ENCODE data around the gene LLCFC1. TPM values are rescaled to one million over a fixed set of nuclear protein-coding genes. Genes with fewer than 3 reads are reported as not detected.

LLCFC1 gene
- total and polyA plus RNA-seq, 4 donors, result not detected

DNA sequence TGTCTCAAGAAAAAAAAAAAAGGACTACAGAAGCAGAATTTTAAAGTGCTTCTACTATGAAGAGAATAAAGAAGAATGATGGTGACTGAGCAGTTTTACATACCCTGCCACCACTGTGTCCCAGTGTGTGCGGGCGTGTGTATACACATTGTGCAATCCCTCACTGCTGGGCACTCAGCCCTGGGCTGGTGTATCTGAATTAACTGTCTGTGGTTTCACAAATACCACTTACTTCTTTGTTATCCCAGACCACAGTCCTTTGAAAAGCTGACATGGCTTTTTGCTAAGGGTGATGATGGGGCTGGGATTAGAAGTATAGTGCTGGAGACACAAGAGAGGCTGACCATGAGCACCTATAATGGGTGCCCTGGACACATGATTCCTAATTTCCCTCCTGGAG is 32.6 kb upstream of the LLCFC1 start:
- H3K27ac ChIP-seq (ENCODE audit: low read depth in 1 of 2, low read length in 2 of 2), result no peak overlapping the region
- H3K4me1 ChIP-seq (ENCODE audit: control insufficient read depth in 4 of 4, insufficient read depth in 4 of 4, low read length in 3 of 4), result no peaks in the 10 kb centered on the region
- H3K4me3 ChIP-seq (ENCODE audit: low read depth in 1 of 3, low read length in 3 of 3), result no peak overlapping the region
- WGBS, result 58% methylated on average over 2 of the region's 2 CpGs
- H3K27me3 ChIP-seq (ENCODE audit: control insufficient read depth in 4 of 4, insufficient read depth in 4 of 4, low read length in 3 of 4), result peaks cover 0 to 3% (median 0%) of the 10 kb centered on the region in 4 donors
- no peak overlapping the region for H3K9ac ChIP-seq (ENCODE audit: low read depth in 1 of 2, low read length in 2 of 2)
- no peak for DNase-seq (ENCODE audit: low spot score)
- H3K9me3 ChIP-seq (ENCODE audit: control insufficient read depth in 4 of 4, low read length in 3 of 4), result no peaks in the 10 kb centered on the region
- no peaks in the 10 kb centered on the region for H3K36me3 ChIP-seq (ENCODE audit: control insufficient read depth in 4 of 4, insufficient read depth in 3 of 4, low read depth in 1 of 4, low read length in 3 of 4)
- TF ChIP-seq HNF4A (conservative IDR thresholded peaks at IDR 0.05) (peak in 1 of 2 donors; percentile 23), HNF4G (IDR thresholded peaks at IDR 0.05) (no peak), ZBTB33 (IDR thresholded peaks at IDR 0.05) (peak; percentile 13), YY1 (IDR thresholded peaks at IDR 0.05) (peak; percentile 48)

GRCh38 chr7:142908290-142908689 is 31.0 kb upstream of the LLCFC1 start:
- Histone ChIP-seq H3K9me3 (ENCODE audit: control insufficient read depth in 4 of 4, low read length in 3 of 4) (no peaks in the 10 kb centered on the region), H3K27ac (ENCODE audit: low read depth in 1 of 2, low read length in 2 of 2) (no peak overlapping the region), H3K36me3 (ENCODE audit: control insufficient read depth in 4 of 4, insufficient read depth in 3 of 4, low read depth in 1 of 4, low read length in 3 of 4) (no peaks in the 10 kb centered on the region), H3K4me3 (ENCODE audit: low read depth in 1 of 3, low read length in 3 of 3) (no peak overlapping the region), H3K27me3 (ENCODE audit: control insufficient read depth in 4 of 4, insufficient read depth in 4 of 4, low read length in 3 of 4) (peaks cover 0 to 3% (median 0%) of the 10 kb centered on the region in 4 donors), H3K4me1 (ENCODE audit: control insufficient read depth in 4 of 4, insufficient read depth in 4 of 4, low read length in 3 of 4) (no peaks in the 10 kb centered on the region), H3K9ac (ENCODE audit: low read depth in 1 of 2, low read length in 2 of 2) (no peak overlapping the region)
- DNase-seq (ENCODE audit: low spot score), result no peak
- WGBS, result 84% methylated on average over 11 of the region's 11 CpGs
- TF ChIP-seq RAD21 (IDR thresholded peaks at IDR 0.05) (no peak), GABPA (IDR thresholded peaks at IDR 0.05 in 1 of 2, conservative IDR thresholded peaks at IDR 0.05 in 1 of 2) (no peak)

DNA sequence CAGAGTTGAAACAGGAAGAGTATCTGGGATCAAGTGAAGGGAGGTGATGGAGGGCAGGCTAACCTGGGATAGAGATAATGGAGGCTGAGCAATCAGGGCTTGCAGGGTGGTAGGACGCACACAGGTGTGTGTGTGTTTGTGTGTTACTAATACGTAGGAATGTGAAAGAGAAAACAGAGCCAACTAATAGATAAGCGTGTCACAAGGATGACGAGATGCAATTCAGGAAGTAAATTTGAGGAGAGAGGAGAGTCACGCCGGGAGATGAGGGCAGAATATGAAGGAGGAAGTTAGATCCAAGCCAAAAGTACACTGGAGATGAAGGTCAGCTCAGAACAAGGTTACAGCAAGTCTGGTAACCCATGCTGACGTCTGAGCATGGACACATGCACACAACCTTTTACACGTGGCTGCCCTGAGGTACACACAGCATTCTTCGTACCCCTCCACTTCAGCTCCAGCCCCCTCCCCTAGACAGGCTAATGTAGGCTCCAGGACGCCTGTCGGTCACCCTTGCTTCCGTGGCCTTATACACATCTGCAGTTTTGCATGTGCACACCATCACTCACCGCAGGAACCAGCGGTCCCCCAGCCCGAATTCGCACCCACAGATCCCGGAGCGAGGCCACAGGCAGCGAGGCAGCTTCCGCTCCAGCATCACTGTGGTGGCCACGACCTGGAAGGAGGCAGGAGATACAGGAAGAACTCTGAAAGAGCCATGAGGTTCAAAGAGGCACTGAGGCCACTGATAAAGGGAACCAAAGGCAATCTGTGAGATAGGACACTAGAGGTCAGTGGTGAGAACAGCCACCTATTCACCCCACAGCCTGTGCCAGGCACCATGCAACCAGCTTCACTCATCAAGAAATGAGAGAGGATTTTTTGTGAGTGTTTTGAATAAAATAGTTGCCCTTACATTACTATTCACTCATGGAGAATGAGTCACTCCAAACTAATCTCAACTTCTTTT is 30.1 kb upstream of the LLCFC1 start:
- WGBS, result 65% methylated on average over 21 of the region's 21 CpGs
- no peak overlapping the region for H3K9ac ChIP-seq (ENCODE audit: low read depth in 1 of 2, low read length in 2 of 2)
- no peak overlapping the region for H3K27ac ChIP-seq (ENCODE audit: low read depth in 1 of 2, low read length in 2 of 2)
- peaks cover 0 to 3% (median 0%) of the 10 kb centered on the region in 4 donors for H3K27me3 ChIP-seq (ENCODE audit: control insufficient read depth in 4 of 4, insufficient read depth in 4 of 4, low read length in 3 of 4)
- H3K4me3 ChIP-seq (ENCODE audit: low read depth in 1 of 3, low read length in 3 of 3), result no peak overlapping the region
- no peak for TF ChIP-seq ATF3 (IDR thresholded peaks at IDR 0.05)
- TF ChIP-seq, protein P1, sequence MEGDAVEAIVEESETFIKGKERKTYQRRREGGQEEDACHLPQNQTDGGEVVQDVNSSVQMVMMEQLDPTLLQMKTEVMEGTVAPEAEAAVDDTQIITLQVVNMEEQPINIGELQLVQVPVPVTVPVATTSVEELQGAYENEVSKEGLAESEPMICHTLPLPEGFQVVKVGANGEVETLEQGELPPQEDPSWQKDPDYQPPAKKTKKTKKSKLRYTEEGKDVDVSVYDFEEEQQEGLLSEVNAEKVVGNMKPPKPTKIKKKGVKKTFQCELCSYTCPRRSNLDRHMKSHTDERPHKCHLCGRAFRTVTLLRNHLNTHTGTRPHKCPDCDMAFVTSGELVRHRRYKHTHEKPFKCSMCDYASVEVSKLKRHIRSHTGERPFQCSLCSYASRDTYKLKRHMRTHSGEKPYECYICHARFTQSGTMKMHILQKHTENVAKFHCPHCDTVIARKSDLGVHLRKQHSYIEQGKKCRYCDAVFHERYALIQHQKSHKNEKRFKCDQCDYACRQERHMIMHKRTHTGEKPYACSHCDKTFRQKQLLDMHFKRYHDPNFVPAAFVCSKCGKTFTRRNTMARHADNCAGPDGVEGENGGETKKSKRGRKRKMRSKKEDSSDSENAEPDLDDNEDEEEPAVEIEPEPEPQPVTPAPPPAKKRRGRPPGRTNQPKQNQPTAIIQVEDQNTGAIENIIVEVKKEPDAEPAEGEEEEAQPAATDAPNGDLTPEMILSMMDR (IDR thresholded peaks at IDR 0.05; ENCODE audit: low read depth, low read length, missing input control), result peak; percentile 45
- no peak for TF ChIP-seq GABPA (IDR thresholded peaks at IDR 0.05 in 1 of 2, conservative IDR thresholded peaks at IDR 0.05 in 1 of 2)
- no peak for TF ChIP-seq HNF4G (IDR thresholded peaks at IDR 0.05)
- peak in 1 of 2 donors; percentile 50 for TF ChIP-seq RXRA (IDR thresholded peaks at IDR 0.05)
- TF ChIP-seq RAD21 (IDR thresholded peaks at IDR 0.05), result peak; percentile 52 to 77
- peak; percentile 29 for TF ChIP-seq NR2F2 (IDR thresholded peaks at IDR 0.05)
- TF ChIP-seq, protein P2, sequence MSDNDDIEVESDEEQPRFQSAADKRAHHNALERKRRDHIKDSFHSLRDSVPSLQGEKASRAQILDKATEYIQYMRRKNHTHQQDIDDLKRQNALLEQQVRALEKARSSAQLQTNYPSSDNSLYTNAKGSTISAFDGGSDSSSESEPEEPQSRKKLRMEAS (IDR thresholded peaks at IDR 0.05), result no peak
- no peak for TF ChIP-seq FOXA1 (IDR thresholded peaks at IDR 0.05)
- H3K4me1 ChIP-seq (ENCODE audit: control insufficient read depth in 4 of 4, insufficient read depth in 4 of 4, low read length in 3 of 4), result no peaks in the 10 kb centered on the region
- DNase-seq (ENCODE audit: low spot score), result no peak
- H3K36me3 ChIP-seq (ENCODE audit: control insufficient read depth in 4 of 4, insufficient read depth in 3 of 4, low read depth in 1 of 4, low read length in 3 of 4), result no peaks in the 10 kb centered on the region
- H3K9me3 ChIP-seq (ENCODE audit: control insufficient read depth in 4 of 4, low read length in 3 of 4), result no peaks in the 10 kb centered on the region
